ENCODE measurements around the gene MPO.

MPO gene, protein sequence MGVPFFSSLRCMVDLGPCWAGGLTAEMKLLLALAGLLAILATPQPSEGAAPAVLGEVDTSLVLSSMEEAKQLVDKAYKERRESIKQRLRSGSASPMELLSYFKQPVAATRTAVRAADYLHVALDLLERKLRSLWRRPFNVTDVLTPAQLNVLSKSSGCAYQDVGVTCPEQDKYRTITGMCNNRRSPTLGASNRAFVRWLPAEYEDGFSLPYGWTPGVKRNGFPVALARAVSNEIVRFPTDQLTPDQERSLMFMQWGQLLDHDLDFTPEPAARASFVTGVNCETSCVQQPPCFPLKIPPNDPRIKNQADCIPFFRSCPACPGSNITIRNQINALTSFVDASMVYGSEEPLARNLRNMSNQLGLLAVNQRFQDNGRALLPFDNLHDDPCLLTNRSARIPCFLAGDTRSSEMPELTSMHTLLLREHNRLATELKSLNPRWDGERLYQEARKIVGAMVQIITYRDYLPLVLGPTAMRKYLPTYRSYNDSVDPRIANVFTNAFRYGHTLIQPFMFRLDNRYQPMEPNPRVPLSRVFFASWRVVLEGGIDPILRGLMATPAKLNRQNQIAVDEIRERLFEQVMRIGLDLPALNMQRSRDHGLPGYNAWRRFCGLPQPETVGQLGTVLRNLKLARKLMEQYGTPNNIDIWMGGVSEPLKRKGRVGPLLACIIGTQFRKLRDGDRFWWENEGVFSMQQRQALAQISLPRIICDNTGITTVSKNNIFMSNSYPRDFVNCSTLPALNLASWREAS

GRCh38 chr17:58280480-58281217, at the start of gene MPO:
Gene MPO, minus strand, starts transcription at chr17:58280935. Its CDS starts 177 bp downstream, at chr17:58280758.
- DNase-seq = no peak

GRCh38 chr17:58329810-58330537, 49.2 kb upstream of the MPO start:
- peak; percentile 75 for DNase-seq

GRCh38 chr17:58329035-58329809, 48.5 kb upstream of the MPO start:
- DNase-seq = peak; percentile 94

DNA sequence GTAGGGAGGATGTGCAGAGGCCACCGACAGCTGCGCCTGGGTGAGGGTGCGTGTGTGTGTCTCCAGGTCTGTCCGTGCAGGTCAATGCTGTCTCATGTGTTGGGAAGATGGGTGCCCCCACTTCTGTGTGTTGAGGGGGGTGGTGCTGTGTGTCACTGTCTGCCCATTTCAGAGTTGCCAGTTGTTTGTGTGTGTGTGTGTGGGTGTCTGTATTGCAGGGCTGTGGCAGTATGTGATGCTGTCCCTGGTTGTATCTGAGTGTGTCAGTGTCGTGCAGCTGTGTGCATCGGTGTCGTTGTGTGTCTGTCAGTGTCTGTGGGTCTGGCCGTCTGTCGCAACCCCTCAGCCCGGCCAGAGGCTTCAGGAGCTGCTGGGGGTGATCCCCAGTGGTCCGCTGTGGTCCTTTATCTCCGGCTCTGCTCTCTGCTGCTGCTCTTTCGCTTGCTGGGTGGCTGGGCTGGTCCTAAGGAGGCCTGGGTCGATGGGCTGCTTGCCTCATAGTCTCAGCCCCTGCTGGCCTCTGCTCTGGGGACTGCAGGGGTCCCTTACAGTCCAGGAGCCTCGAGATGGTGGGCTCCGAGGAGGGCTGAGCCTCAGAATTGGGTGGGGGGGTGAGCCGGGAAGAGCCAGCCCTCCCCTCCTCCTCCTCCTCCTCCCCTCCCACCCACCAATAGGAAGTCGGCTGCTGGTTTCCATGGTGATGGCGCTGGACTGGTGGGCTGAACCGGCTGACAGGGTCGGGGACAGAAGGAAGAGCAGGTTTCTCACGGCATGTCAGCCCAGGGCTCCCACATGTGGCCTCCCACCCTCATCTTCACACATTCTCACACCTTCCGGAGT, 47.7 kb upstream of the MPO start, which contains the start of gene TSPOAP1:
TSPOAP1 (minus strand) TSS at position 601 of the 840 bp plus-strand sequence. CDS start 875 bp downstream, outside the sequence.
- peak; percentile 93 for DNase-seq

GRCh38 chr17:58327363-58328194, 46.8 kb upstream of the MPO start:
- DNase-seq = no peak

GRCh38 chr17:58326609-58327362, 46.1 kb upstream of the MPO start:
- DNase-seq = no peak

DNA sequence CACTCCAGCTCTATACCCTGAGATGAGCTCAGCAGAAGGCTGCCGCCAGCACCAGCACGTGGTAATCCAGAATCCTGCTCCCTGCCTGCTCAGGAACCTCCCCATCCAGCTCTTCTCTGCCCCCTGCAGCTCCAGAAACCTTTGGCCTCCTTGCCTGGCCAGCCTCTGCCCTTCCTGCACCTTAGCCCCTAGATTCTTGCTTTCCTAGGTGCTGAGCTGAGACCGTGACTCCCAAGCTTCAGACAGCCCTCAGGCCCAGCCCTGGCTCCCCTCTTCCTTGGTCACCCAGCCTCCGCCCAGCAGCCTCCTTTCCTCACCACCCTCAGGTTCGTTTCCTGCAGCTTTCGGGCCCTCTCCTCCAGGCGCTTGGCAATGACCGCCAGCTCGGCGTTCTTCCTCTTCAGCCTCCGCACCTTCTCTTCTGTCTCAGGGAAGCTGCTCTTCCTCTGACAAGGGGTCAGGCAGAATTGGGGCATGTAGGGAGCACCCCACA, 45.3 kb upstream of the MPO start:
- no peak for DNase-seq

DNA sequence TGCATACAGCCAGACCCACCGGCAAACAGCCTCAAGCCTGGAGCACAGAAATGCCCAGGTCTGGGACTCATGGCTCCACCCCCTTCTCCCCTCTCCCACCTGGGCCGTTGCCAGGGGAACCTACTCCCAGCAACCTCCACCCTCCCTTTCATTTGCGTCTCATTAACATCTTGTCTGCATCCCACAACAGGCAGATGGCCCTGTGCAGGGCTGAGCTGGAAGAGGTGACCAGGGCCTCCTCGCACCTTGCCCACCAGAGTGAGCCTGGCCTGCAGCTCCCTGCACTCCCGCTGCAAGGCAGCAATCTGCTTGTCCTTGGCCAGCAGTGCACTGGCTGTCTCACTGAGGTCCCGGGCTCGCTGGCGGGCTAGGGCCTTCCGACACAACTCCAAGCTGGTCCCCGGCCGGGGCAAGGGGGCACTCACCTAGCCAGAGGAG, 44.6 kb upstream of the MPO start:
- no peak for DNase-seq

GRCh38 chr17:58324409-58325288, 43.9 kb upstream of the MPO start:
- no peak for DNase-seq

GRCh38 chr17:58324056-58324408, 43.3 kb upstream of the MPO start:
- DNase-seq = no peak

- DNase-seq = no peak
Measured at GRCh38 chr17:58323366-58324055, 42.8 kb upstream of the MPO start.

DNA sequence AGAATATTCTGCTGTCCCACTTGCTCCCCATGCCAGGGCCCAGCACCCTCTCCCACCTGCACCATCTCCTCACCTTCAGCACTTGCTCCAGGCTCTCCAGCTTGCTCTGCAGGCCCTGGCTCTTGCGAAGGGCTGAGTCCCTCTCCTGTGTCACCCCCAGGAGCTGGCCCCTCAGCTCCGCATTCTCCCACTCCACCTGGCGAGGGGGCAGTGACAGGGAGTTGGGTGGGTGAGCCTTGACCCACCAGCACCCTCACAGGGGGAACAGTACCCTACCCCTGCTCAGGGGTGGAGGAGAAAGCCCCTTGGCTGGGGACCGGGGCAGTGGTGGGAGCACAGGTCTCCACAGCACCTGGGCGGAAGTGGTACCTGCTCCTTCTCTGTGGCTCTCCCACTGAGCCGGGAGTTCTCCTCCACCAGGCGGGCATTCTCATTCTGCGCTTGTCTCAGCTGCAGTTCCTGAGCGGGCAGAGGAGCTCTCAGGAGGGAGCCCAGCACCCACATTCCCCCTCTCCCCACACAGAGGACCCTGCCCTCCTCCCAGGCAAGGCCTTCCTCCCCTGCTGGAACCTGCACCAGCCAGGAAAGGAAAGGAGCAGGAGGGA, 41.9 kb upstream of the MPO start:
- no peak for DNase-seq

GRCh38 chr17:58321571-58322525, 41.1 kb upstream of the MPO start:
- DNase-seq = no peak

DNA sequence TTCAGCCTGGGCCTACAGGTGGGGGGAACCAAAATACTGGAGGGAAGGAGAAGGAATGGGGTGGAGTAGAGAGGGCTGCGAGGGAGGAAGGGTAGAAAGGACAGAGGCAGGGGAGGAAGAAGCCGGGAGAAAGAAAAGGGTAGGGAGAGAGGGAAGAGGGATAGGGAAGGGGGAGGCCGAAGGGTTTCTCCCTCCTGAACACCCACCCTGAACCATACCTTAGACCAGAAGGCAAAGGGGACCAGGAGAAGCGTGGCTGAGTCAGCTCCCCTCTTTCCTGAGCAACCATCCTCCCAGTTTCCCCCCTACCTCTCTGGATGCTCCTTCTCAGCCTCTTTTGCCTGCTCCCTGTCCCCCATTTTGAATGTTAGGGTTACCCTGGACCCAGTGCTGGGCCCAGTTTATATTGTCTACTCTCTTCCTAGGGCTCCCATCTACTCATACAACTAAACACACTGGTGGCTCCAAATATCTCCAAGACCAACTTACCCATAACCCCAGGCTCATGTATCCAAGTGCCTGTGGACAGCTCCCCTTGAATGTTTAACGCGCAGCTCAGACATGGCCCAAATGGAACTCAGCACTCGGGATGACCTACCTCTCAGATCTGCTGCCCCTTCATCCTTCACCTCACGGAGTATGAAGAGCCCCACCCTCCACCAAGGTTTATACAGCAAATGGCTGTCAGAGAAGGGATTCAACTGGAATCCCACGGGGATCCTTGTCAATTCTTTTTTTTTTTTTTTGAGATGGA, 40.0 kb upstream of the MPO start:
- no peak for DNase-seq

- DNase-seq = no peak
Measured at GRCh38 chr17:58320163-58320558, 39.4 kb upstream of the MPO start.

Measured in stimulated activated CD8-positive, alpha-beta memory T cell treated with anti-CD3 and anti-CD28 coated beads, Interleukin-4, amount 100 ng/mL, for 48 hours (primary cell).